HG03066 (cell line): ENCODE measurements around the gene DHFR2.

Source experiments
- ATAC-seq: cut with Tn5 transposase; IDR thresholded peaks from one replicate; pipeline ENCODE4 v1.9.1; 2021; ENCODE audit warnings: low read depth; ENCODE audit not compliant: unreplicated experiment

Gene DHFR2

GRCh38 chr3:94008253-94008652 is 54.5 kb downstream of the DHFR2 start:
- ATAC-seq, result no peak
